Effector memory CD8-positive, alpha-beta T cell (primary cell): ENCODE measurements around the gene FMN1.
A peak's percentile ranks its signal among the peaks of the same experiment; 100 is the strongest.

ENCODE experiments used
- ATAC-seq: fragments of 150-1000 bp; cut with Tn5 transposase; replicated peaks from 2 replicates; pipeline ENCODE4 v1.10.0; 2021; ENCODE audit warnings: mild to moderate bottlenecking, moderate library complexity
- DNase-seq, 3 experiments: peaks; one replicate each; pipeline ENCODE4 v3.0.0; 2021
- H3K27ac Mint-ChIP-seq, 2 donors: one replicate each; pipeline ENCODE4 v1.8.0; 2022; ENCODE audit warnings: mild to moderate bottlenecking in 2 of 2, mixed read lengths in 2 of 2, moderate library complexity in 2 of 2
- H3K27me3 Mint-ChIP-seq, 2 donors: one replicate each; pipeline ENCODE4 v1.8.0; 2022; ENCODE audit warnings: mixed read lengths in 2 of 2
- H3K36me3 Mint-ChIP-seq: one replicate; pipeline ENCODE4 v1.8.0; 2022; ENCODE audit warnings: mild to moderate bottlenecking, moderate library complexity, mixed read lengths; ENCODE audit not compliant: insufficient read depth
- H3K4me1 Mint-ChIP-seq, 2 donors: one replicate each; pipeline ENCODE4 v1.8.0; 2022; ENCODE audit warnings: low read depth in 2 of 2, mixed read lengths in 2 of 2
- H3K4me3 Mint-ChIP-seq, 2 donors: one replicate each; pipeline ENCODE4 v1.8.0; 2022; ENCODE audit warnings: mild to moderate bottlenecking in 2 of 2, mixed read lengths in 2 of 2, moderate library complexity in 2 of 2
- H3K9me3 Mint-ChIP-seq, 2 donors: one replicate each; pipeline ENCODE4 v1.8.0; 2022; ENCODE audit warnings: mixed read lengths in 2 of 2

FMN1 gene

DNA sequence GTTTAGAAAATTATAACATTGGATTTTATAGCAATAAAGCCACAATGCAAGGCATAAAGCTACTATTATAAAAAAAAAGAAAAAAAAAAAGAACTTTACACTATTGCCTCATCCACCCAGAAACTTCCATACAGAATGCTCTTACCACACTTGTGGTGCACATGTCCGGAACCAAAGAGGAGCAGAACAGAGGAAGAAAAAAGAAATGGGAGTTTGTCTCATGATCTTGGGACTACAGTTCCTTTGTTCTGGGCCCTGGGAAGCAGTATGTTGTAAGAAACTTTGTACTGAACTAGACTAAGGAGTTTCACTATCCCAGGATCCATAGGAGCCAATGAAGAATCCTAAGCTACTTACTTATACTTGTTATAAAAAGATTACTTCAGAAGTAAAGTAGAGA lies 36.1 kb downstream of the FMN1 start:
- Mint-ChIP-seq H3K27me3 (peaks cover 8 to 10% of the 10 kb centered on the region in 2 donors), H3K4me3 (no peak overlapping the region), H3K4me1 (no peaks in the 10 kb centered on the region), H3K9me3 (no peaks in the 10 kb centered on the region), H3K36me3 (no peaks in the 10 kb centered on the region), H3K27ac (no peak overlapping the region)
- ATAC-seq (no peak), DNase-seq (no peak)

DNA sequence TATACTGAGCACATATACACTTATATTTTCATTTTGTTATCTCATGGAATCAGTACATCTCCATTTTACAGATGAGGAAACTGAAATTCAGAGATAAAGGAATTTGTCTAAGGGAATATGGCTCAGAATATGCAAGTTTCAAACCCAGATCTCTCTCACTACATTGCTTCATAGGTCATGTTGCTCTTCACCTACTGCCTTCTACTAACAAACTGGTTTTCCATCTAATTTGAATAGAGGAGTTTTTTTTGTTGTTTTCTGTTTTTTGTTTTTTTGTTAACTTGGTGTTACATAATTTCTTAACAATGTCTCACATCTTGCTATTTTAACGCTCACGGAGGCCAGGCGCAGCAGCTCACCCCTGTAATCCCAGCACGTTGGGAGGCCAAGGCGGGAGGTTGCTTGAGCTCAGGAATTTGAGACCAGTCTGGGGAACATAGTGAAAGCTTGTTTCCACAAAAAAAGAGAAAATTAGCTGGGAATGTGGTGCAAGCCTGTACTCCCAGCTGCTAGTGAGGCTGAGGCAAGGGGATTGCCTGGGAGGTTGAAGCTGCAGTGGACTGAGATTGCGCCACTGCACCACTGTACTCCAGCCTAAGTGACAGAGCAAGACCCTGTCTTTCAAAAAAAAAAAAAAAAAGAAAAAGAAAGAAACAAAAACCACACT lies 37.0 kb downstream of the FMN1 start:
- no peak for DNase-seq
- Mint-ChIP-seq H3K4me3 (no peak overlapping the region), H3K4me1 (no peaks in the 10 kb centered on the region), H3K27ac (no peak overlapping the region), H3K9me3 (no peaks in the 10 kb centered on the region), H3K27me3 (peaks cover 7 to 8% of the 10 kb centered on the region in 2 donors), H3K36me3 (no peaks in the 10 kb centered on the region)
- ATAC-seq = no peak

- ATAC-seq = no peak
Measured at GRCh38 chr15:33155691-33156420, 38.7 kb downstream of the FMN1 start.

DNA sequence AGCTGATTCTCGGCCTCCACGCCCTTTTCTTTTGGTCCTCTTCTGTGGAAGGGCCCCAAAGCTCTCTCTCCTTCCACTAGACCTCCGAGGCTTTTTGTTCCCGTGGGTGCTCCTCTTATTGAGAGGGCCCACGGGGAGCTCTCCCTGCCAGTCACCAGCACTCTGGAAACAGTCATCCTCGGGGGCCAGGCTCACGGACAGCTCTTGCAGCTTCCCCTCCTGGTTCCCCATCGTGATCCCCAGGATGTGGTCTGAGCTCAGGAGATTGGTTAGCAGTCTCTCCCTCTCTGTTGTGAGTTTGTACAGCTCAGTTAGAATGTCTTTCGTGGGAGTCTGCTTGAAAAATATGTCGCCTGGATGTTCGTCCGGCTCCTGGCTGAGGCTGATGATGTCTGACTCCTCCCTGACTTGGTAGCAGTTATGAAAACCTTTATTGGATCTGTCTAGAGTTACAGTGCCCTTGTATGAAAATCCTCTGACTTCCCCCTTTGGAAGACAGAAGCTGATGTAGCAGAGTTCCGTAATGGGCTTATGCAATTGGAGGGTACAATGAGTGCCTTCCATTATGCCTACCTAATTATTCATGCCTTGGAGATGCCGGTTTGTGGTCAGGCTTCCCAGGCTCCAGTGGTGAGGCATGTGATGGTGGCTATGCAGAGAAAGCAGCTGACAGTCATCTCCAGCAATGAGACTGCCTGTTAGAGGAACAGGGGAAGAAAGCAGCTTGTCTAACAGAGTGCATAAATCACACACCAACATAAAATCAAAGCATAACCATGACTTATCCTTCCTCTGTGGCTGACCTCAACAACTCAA lies 40.0 kb downstream of the FMN1 start:
- no peaks in the 10 kb centered on the region for H3K9me3 Mint-ChIP-seq
- DNase-seq (no peak), ATAC-seq (peak; percentile 12)
- H3K4me3 Mint-ChIP-seq = no peak overlapping the region
- H3K27me3 Mint-ChIP-seq = peaks cover 0 to 6% of the 10 kb centered on the region in 2 donors
- H3K4me1 Mint-ChIP-seq = no peaks in the 10 kb centered on the region
- H3K36me3 Mint-ChIP-seq = no peaks in the 10 kb centered on the region
- no peak overlapping the region for H3K27ac Mint-ChIP-seq

More at GRCh38 chr15:33155691-33156420, 38.7 kb downstream of the FMN1 start:
- no peaks in the 10 kb centered on the region for H3K4me1 Mint-ChIP-seq
- DNase-seq = no peak
- H3K27ac Mint-ChIP-seq = no peak overlapping the region
- H3K27me3 Mint-ChIP-seq = peaks cover 0 to 3% of the 10 kb centered on the region in 2 donors
- no peaks in the 10 kb centered on the region for H3K9me3 Mint-ChIP-seq
- H3K36me3 Mint-ChIP-seq = no peaks in the 10 kb centered on the region
- H3K4me3 Mint-ChIP-seq = no peak overlapping the region

- Mint-ChIP-seq H3K4me1 (peaks cover 2% of the 10 kb centered on the region in 2 donors), H3K27me3 (peaks cover 0 to 6% of the 10 kb centered on the region in 2 donors), H3K36me3 (no peaks in the 10 kb centered on the region), H3K4me3 (no peak overlapping the region), H3K9me3 (no peaks in the 10 kb centered on the region), H3K27ac (no peak overlapping the region)
- no peak for DNase-seq
- no peak for ATAC-seq
Measured at GRCh38 chr15:33153548-33153947, 41.0 kb downstream of the FMN1 start.

DNA sequence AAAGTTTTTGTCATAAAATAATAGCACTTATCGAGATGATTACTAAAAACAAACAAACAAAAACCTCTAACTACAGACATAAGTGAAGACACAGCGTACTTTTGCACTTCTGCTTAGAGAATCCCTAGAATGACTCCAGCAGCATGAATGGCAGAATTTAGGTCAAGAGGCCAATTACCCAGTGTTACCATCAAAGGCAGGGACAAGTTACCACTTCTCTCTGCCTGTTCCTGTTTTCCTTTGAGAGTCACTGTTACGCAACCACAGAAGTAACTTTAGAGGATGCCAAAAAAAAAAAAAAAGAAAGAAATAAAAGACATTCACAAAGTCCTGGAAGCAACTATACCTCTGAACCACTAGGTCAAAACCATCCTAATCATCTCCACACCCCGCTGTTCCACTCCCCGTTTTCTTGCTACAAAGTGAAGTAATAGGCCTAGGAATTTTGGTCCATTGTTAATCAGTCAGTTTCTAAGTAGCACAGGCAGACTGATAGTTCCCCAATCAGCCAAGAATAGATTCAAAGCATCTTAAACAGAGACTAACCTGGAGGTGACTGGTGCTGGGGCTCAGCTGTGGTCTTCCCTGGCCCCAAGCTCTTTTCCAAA lies 41.9 kb downstream of the FMN1 start:
- Mint-ChIP-seq H3K27ac (no peak overlapping the region), H3K9me3 (no peaks in the 10 kb centered on the region), H3K4me1 (peaks cover 5 to 9% of the 10 kb centered on the region in 2 donors), H3K4me3 (no peak overlapping the region), H3K27me3 (peaks cover 0 to 6% of the 10 kb centered on the region in 2 donors), H3K36me3 (no peaks in the 10 kb centered on the region)
- no peak for DNase-seq
- ATAC-seq = no peak

GRCh38 chr15:33150971-33151370 lies 43.5 kb downstream of the FMN1 start:
- H3K4me3 Mint-ChIP-seq = no peak overlapping the region
- no peak for DNase-seq
- peaks cover 0 to 13% of the 10 kb centered on the region in 2 donors for H3K27me3 Mint-ChIP-seq

GRCh38 chr15:33150431-33150941 lies 44.0 kb downstream of the FMN1 start:
- Mint-ChIP-seq H3K27ac (no peak overlapping the region), H3K36me3 (no peaks in the 10 kb centered on the region), H3K4me1 (peaks cover 5 to 9% of the 10 kb centered on the region in 2 donors), H3K27me3 (peaks cover 0 to 14% of the 10 kb centered on the region in 2 donors), H3K9me3 (no peaks in the 10 kb centered on the region), H3K4me3 (no peak overlapping the region)
- DNase-seq = no peak
- no peak for ATAC-seq

More at GRCh38 chr15:33150971-33151370, 43.5 kb downstream of the FMN1 start:
- no peak overlapping the region for H3K27ac Mint-ChIP-seq
- no peaks in the 10 kb centered on the region for H3K36me3 Mint-ChIP-seq
- H3K9me3 Mint-ChIP-seq = no peaks in the 10 kb centered on the region
- H3K4me1 Mint-ChIP-seq = peaks cover 5 to 9% of the 10 kb centered on the region in 2 donors
- peak; percentile 44 for ATAC-seq

DNA sequence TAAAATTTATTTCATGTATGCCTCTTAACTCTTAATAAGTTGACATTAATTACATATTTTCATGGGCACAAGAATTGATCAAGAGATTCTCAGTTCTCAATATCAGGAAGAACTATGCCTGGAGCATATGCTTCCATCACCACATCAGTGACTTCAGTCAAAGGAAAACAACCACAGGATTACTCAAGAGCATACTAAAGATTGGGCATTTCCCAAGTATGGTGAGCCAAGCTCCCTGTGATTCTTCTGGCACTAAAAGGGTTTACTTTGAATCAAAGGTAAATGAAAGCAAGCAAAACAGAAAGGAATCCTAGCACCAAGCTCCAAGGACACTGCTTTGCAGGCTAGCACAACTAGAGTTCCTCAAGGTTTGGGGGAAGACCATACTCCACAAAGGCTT lies 44.6 kb downstream of the FMN1 start:
- Mint-ChIP-seq H3K4me3 (no peak overlapping the region), H3K36me3 (no peaks in the 10 kb centered on the region), H3K27ac (no peak overlapping the region), H3K27me3 (peaks cover 0 to 19% of the 10 kb centered on the region in 2 donors), H3K9me3 (no peaks in the 10 kb centered on the region), H3K4me1 (peaks cover 5 to 9% of the 10 kb centered on the region in 2 donors)
- no peak for ATAC-seq
- no peak for DNase-seq

- H3K4me1 Mint-ChIP-seq = peaks cover 5 to 9% of the 10 kb centered on the region in 2 donors
- DNase-seq (no peak), ATAC-seq (no peak)
- H3K4me3 Mint-ChIP-seq = peak overlapping the region; percentile 21 to 35
- peaks cover 0 to 20% of the 10 kb centered on the region in 2 donors for H3K27me3 Mint-ChIP-seq
- no peaks in the 10 kb centered on the region for H3K36me3 Mint-ChIP-seq
- H3K27ac Mint-ChIP-seq = no peak overlapping the region
- H3K9me3 Mint-ChIP-seq = no peaks in the 10 kb centered on the region
Measured at GRCh38 chr15:33148129-33148751, 46.3 kb downstream of the FMN1 start.

DNA sequence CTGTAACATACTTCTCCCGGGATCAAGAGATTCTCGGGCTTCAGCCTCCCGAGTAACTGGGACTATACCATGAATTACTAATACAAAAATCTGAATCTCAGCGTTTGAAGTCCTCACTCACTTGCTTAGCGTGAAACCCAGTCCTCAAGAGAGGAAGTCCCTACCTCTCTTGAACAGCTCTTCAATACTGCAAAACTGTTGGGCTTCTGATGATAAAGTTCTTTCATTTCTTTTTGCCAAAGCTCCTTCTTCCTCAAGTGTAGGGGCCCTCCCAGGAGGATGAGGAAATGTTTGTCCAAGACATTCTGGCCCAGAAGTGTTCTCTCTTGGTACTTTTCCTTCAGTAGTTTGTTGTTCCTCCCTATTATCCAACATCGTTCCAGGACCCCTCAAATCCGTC lies 48.5 kb downstream of the FMN1 start:
- H3K27ac Mint-ChIP-seq = no peak overlapping the region
- H3K9me3 Mint-ChIP-seq = no peaks in the 10 kb centered on the region
- H3K4me1 Mint-ChIP-seq = peaks cover 5 to 9% of the 10 kb centered on the region in 2 donors
- no peak for DNase-seq
- H3K36me3 Mint-ChIP-seq = no peaks in the 10 kb centered on the region
- ATAC-seq = no peak
- peaks cover 0 to 19% of the 10 kb centered on the region in 2 donors for H3K27me3 Mint-ChIP-seq
- H3K4me3 Mint-ChIP-seq = no peak overlapping the region

- peaks cover 5 to 9% of the 10 kb centered on the region in 2 donors for H3K4me1 Mint-ChIP-seq
- H3K4me3 Mint-ChIP-seq = no peak overlapping the region
- H3K27me3 Mint-ChIP-seq = peaks cover 0 to 14% of the 10 kb centered on the region in 2 donors
- ATAC-seq = no peak
- H3K27ac Mint-ChIP-seq = no peak overlapping the region
- no peaks in the 10 kb centered on the region for H3K36me3 Mint-ChIP-seq
- no peaks in the 10 kb centered on the region for H3K9me3 Mint-ChIP-seq
- no peak for DNase-seq
Measured at GRCh38 chr15:33145447-33145846, 49.1 kb downstream of the FMN1 start.

- DNase-seq (no peak), ATAC-seq (no peak)
- Mint-ChIP-seq H3K36me3 (no peaks in the 10 kb centered on the region), H3K4me3 (no peak overlapping the region), H3K9me3 (no peaks in the 10 kb centered on the region), H3K27me3 (peaks cover 0 to 14% of the 10 kb centered on the region in 2 donors), H3K4me1 (no peaks in the 10 kb centered on the region), H3K27ac (no peak overlapping the region)
Measured at GRCh38 chr15:33142708-33143107, 51.8 kb downstream of the FMN1 start.
